COLO668 (cell line): ENCODE measurements around the gene GDE1.
A peak's percentile ranks its signal among the peaks of the same experiment; 100 is the strongest.

Experiments
- DNase-seq: peaks from one replicate; lab custom pipeline; 2025; ENCODE audit not compliant: unreplicated experiment; lab: John Stamatoyannopoulos, UW

GDE1 gene

GRCh38 chr16:19524356-19524615 lies 2.4 kb upstream of the GDE1 start:
- DNase-seq, result no peak

GRCh38 chr16:19523559-19524355 lies 1.9 kb upstream of the GDE1 start, which contains the start of gene CCP110:
TSS of gene CCP110 (plus strand) at chr16:19523942. CDS start at chr16:19527882, 3,940 bp downstream.
- DNase-seq, result peak; percentile 96

GRCh38 chr16:19523184-19523558 lies 1.3 kb upstream of the GDE1 start:
- DNase-seq, result no peak

GRCh38 chr16:19522760-19523159 lies 862 bp upstream of the GDE1 start:
- DNase-seq, result no peak

GRCh38 chr16:19522397-19522732 lies 467 bp upstream of the GDE1 start:
- DNase-seq, result peak; percentile 20

GRCh38 chr16:19520861-19521331 lies 1.0 kb downstream of the GDE1 start:
- DNase-seq, result peak; percentile 5

GRCh38 chr16:19518388-19518787 lies 3.5 kb downstream of the GDE1 start:
- no peak for DNase-seq

- DNase-seq, result no peak
Observed at GRCh38 chr16:19517424-19518089, 4.3 kb downstream of the GDE1 start.

- DNase-seq, result no peak
Observed at GRCh38 chr16:19515757-19516156, 6.1 kb downstream of the GDE1 start.

- no peak for DNase-seq
Observed at GRCh38 chr16:19513377-19514053, 8.4 kb downstream of the GDE1 start.

- DNase-seq, result no peak
Observed at GRCh38 chr16:19512297-19512696, 9.6 kb downstream of the GDE1 start.

- no peak for DNase-seq
Observed at GRCh38 chr16:19507867-19508266, 14.0 kb downstream of the GDE1 start.

GRCh38 chr16:19506965-19507364 lies 14.9 kb downstream of the GDE1 start:
- DNase-seq, result no peak

GRCh38 chr16:19505600-19506303 lies 16.1 kb downstream of the GDE1 start:
- no peak for DNase-seq

GRCh38 chr16:19503461-19504075 lies 18.3 kb downstream of the GDE1 start:
- no peak for DNase-seq

GRCh38 chr16:19502395-19503131 lies 19.3 kb downstream of the GDE1 start:
- peak; percentile 84 for DNase-seq

- no peak for DNase-seq
Observed at GRCh38 chr16:19499481-19499880, 22.4 kb downstream of the GDE1 start.

- DNase-seq, result no peak
Observed at GRCh38 chr16:19499006-19499405, 22.9 kb downstream of the GDE1 start.

- DNase-seq, result no peak
Observed at GRCh38 chr16:19497176-19497575, 24.7 kb downstream of the GDE1 start.

GRCh38 chr16:19490619-19491018 lies 31.3 kb downstream of the GDE1 start:
- no peak for DNase-seq
